Measurements from ENCODE around the gene RMDN2. TPM values are rescaled to one million over a fixed set of nuclear protein-coding genes. Genes with fewer than 3 reads are reported as not detected.

Gene RMDN2
- total RNA-seq, 1 donor from 2014 or later = 4.9 TPM

DNA sequence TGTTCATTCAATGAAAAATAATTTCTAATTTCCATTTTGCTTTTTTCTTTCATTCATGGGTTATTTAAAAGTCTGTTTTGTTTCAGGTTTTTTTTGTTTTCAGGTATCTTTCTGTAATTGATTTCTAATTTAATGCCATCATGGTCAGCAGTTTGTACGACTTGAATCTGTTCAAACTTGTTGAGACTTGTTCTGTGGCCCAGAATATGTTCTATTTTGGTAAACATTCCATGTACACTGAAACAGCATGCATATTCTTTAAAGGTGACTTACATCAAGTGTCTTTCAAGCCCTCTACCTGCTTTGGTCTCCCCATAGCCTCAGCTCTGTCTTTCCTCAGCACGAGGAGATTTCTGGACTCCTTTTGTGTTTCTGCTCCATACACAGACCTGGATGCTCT lies 101.8 kb downstream of the RMDN2 start:
- intact Hi-C loops (cut with DNase I) = no loop called here
- DNase-seq (no peak), ATAC-seq (ENCODE audit: poor library complexity) (no peak)

DNA sequence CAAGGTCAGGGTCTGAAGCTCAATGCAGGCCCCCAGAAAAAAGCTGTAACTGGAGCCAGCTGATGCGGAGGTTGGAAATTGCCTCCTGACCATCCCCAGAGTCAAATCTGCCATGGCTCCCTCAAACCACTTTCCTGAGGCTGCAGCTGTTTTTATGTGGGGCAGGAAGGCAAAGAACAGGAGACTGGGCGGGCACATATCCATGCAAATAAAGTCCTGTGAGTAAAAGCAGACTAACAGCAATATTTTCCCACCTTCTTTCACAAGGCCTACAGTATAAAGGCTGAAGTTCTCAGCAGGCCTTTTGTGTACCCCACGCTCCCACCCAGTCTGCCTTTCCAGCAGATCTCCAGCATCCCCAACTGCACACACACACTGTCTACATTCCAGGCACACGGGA lies 103.7 kb downstream of the RMDN2 start:
- ATAC-seq (ENCODE audit: poor library complexity) = no peak
- DNase-seq = no peak
- intact Hi-C loops (cut with DNase I) = no loop called here

DNA sequence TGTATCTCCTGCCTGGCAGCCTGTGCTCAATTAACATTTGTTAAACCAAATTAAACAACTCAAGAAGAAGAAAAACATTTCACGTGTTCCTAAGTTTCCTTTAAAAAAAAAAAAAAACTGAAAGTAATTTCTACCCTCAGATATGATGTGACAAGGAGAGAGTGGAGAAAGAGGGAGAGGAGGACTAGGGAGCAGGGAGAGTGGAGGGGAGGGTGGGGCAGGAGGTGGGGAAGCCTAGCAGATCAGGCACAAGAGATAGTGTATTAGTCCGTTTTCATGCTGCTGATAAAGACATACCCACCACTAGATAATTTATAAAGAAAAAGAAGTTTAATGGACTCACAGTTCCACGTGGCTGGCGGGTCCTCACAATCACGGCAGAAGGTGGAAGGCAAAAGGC lies 104.4 kb downstream of the RMDN2 start:
- intact Hi-C loops (cut with DNase I) = no loop called here
- DNase-seq = no peak
- ATAC-seq (ENCODE audit: poor library complexity) = no peak

DNA sequence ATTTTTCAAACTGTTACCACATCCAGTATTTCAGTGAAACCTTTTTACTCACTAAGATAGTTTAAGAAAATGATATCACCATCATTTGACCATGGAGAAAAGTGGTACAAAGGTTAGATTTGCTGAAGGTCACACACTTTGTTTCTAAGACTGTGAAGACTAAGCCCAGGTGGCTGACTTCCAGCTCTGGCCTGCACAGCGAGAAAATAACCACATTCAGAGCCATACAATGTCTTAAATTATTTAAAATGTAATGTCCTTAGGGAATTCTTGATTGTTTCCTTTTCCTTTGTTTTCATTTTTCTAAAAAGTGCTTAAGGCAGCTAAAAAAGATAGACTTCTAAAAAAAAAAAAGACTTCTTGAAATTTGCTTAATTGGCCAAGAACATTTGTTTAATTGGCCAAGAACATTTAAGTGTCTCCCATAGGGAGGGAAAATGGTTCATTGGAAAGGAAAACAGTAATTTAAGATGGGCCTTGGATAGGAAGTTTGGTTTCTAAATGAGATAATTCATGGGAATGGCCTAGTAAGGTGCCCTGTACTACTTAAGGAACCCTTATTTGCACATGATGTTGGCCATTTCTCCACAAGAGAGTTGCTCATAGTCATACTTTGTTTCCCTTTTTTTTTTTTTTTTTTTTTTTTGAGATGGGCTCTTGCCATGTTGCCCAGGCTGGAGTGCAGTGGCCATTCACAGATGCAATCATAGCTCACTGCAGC lies 105.7 kb downstream of the RMDN2 start:
- intact Hi-C loops (cut with DNase I) = no loop called here
- DNase-seq (peak; percentile 44), ATAC-seq (ENCODE audit: poor library complexity) (no peak)

DNA sequence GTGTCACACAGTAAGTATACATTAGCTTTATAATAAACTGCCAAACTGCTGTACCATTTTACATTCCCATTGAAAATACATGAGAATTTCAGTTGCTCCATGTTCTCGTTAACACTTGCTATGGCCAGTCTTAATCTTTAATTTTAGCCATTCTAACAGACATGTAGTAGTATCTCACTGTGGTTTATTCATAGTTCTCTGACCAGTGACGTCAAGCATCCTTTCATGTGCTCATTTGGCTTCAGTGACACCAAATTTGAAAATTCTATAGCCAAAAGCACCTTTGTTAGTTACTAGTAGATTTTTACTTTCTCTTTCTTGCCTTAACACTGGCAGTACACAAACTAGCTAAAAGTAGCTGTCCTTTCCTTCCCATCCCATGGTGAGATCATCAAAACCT lies 107.9 kb downstream of the RMDN2 start:
- intact Hi-C loops (cut with DNase I) = no loop called here
- ATAC-seq (ENCODE audit: poor library complexity) = no peak
- no peak for DNase-seq

DNA sequence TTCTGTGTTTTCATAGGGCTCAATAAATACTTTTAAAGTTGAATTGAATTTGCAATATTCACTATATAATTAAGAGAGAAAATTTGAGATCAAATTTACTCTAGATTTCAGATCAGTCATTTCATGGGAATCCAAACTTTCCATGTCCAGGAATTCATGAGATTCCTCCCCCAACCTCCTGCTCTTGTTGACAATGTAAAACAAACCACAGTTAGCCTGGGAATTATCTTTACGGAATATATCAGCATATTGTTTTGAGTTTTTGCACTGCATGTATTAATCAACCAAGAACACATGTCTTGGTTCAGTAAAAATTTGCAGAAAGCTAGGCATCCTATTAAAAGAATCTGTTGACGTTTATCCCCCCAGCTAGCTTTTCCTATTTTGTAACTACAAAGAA lies 108.6 kb downstream of the RMDN2 start:
- intact Hi-C loops (cut with DNase I) = no loop called here
- DNase-seq = no peak
- no peak for ATAC-seq (ENCODE audit: poor library complexity)

DNA sequence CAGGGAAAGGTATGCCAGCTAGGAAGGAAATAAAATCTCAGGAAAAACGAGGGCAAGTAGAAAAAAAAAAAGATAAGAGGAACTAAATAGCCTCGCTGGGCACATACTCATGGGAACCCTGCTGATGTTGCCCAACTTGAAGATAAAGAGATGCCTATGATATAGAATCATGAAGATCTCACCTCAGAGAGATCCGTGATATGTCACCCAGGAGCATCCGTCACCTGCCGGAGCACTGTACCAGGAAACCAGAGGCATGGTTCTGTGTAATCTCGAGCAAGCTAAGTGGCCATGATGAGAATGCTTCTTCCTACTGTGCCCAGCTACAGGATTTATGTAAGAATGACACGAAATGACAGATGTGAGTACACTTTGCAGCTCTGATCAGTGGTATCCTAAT lies 110.9 kb downstream of the RMDN2 start:
- ATAC-seq (ENCODE audit: poor library complexity) (no peak), DNase-seq (no peak)
- intact Hi-C loops (cut with DNase I) = no loop called here

DNA sequence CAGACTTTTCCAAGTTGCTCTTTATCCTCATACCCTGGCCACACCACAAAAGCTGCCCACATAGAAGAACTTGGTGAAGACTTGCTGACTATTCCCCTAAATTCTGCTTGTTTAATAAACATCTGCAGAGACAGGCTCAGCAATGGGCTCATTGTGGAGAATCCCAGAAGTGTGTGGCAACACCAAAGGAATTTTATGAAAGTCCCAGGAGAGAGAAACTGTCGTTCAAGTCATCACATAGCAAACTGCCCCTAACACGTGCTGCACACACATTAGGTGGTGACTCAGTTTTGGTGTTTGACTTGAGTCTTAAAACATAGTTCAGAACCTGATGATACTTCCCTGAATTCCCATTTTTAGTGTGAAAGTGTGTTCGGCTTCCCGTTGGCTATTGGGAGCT lies 112.2 kb downstream of the RMDN2 start:
- intact Hi-C loops (cut with DNase I) = no loop called here
- ATAC-seq (ENCODE audit: poor library complexity) = no peak
- DNase-seq = no peak

DNA sequence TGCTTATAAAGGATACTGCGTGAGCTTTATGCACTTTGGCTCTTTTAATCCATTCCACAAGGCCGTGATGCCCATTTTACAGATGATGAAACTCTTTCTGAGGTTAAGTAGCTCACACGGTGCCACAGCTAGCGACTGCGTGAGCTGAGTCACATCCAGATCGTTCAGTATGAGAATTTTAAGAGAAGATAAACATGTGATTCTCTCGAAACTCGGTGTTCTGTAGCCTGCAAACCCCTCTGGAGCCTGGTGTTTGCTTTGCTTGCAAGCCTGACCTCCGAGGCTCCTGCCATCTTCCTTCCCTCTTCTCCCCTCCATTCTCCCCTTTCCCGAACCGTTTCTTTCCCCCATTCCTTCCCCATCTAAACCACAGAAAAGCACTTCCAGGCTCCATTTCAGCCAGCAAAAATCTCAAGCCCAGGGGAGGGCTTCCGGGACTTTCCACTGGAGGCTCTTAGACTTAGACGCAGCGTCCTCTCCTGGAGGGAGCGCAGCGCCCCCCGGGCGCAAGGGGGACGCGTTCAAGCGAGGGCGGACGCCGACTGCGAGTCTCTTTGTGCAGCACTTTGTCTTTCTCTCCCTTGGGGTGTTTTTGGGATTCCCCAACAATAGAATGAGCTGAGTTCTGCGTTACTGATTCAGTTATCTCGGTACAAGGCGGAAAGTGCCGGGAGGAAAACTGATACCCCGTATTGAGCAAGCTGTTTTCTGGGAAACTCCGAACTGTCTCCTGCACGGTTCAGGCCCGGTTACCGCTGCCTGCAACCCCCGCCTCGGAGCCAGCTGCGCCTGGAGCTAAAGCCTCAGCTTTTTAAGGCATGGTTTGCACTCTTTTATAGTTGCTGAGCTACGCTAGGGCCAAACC lies 112.9 kb downstream of the RMDN2 start:
- intact Hi-C loops (cut with DNase I) = no loop called here
- DNase-seq (peak; percentile 63), ATAC-seq (ENCODE audit: poor library complexity) (peak; percentile 88)

DNA sequence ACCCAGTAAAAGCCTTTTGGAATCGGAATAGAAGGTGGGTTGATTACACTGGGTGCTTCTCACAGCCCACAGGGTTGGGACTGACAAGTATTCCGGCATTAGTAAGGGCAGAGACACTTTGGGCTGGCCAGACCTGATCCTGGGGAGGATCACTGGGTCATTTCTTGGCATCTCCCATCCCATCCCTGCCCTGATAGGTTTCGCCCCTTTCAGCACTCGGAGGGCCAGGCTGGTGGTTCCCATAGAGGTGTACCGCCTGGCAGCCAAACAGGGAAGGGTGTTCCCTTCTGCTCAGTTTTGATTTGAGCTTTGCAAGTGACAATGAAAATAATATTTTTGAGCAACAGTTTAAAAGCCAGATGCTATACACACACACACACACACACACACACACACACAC lies 113.6 kb downstream of the RMDN2 start:
- DNase-seq = no peak
- no peak for ATAC-seq (ENCODE audit: poor library complexity)
- intact Hi-C loops (cut with DNase I) = no loop called here

DNA sequence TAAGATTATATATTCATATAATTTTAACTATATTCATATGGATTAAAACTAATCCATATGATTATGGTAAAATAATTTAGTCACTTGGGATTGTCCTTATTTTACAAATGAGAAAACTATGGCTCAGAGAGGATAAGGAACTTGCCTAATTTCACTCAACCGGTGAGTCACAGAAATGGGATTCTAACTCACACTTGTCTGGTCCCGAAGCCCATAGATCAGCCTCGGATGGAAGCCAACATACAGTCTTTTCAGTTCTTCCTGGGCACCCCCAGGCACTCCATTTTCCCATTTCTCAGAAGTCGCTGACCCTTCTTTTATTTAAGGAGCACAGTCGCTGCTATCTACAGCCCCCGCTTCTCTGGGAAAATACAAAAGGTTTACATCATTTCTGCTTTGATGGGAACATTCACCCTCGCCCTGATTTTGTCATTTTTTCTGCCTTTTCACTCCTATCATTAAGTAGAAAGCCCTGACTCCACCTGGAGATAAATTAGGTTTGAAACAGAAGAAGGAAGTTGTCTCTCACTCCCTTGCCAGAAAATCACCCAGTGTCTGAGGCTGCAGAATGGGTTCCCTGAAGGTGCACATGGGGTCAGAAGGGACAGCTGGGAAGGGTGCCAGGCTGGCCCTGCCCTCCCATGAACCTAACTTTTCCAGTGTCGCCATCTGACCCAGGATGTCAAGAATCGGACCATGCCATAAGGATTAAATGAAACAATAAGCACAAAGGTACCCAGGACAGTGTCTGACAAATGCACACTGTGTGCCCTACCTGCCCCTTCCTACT lies 114.2 kb downstream of the RMDN2 start:
- ATAC-seq (ENCODE audit: poor library complexity) = no peak
- DNase-seq = no peak
- intact Hi-C loops (cut with DNase I) = no loop called here

DNA sequence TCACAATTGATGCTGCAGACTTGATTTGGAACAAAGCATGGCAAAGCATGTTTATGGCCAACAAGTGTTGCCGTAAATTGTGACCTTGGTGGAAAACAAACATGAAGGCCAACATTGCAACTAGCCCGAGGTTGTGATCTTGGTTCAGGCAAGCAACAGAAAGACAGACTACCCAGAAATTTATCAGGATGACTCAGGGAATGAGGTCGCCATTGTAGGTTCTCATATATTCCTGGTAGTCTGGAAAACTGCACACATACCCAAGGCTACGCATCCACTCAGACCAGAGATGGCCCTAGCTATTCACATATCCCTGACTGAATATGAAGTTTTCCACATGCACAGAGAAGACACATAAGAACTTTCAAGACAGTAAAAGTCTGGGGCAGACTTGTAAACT lies 120.7 kb downstream of the RMDN2 start:
- ATAC-seq (ENCODE audit: poor library complexity) (no peak), DNase-seq (no peak)
- intact Hi-C loops (cut with DNase I) = no loop called here

DNA sequence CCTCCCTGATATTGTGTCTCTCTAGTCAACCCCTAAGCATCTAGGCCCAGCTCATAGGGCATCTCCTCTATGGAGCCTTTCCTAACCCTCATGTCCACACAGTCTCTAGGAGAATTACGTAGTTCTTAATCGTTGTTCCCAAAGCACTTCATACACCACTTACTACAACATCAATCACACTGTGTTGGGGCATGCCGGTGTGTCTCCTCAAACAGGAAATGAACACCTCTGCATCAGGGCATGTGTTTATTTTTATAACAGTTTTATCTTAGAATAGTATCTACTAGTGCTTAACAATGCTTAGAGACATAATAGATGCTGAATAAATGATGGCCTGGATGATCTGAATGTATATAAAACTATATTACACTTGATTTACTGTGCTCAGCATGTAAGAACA lies 131.1 kb downstream of the RMDN2 start:
- DNase-seq (no peak), ATAC-seq (ENCODE audit: poor library complexity) (no peak)
- intact Hi-C loops (cut with DNase I) = no loop called here

DNA sequence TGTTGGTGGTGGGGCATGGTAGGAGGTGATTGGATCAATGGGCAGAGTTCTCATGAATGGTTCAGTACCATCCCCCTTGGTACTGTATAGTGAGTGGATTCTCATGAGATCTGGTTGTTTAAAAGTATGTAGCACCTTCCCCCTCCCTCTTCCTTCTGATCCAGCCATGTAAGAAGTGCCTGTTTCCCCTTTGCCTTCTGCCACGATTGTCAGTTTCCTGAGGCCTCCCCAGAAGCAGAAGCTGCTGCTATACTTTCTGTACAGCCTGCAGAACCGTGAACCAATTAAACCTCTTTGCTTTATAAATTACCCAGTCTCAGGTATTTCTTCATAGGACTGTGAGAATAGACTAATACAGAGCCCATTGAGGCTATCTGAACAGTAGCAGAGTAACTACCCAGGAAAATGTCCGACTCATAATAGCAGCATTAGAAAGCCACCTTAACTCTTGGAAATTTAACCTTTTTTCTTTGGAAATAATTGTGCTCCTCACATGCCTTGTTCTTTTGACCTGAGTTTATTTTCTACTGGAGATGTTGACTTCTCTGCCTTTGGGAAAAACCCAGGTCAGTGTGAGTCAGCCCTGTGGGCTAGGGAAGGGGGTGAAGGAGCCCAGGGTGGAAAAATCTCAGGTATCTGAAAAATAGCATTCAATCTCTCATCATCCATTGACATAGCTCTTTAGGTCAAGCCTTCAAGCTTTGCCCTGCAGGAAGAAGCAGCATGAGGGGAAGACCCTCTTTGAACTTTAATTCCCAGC lies 132.7 kb downstream of the RMDN2 start:
- ATAC-seq (ENCODE audit: poor library complexity) = no peak
- intact Hi-C loops (cut with DNase I) = no loop called here
- no peak for DNase-seq

DNA sequence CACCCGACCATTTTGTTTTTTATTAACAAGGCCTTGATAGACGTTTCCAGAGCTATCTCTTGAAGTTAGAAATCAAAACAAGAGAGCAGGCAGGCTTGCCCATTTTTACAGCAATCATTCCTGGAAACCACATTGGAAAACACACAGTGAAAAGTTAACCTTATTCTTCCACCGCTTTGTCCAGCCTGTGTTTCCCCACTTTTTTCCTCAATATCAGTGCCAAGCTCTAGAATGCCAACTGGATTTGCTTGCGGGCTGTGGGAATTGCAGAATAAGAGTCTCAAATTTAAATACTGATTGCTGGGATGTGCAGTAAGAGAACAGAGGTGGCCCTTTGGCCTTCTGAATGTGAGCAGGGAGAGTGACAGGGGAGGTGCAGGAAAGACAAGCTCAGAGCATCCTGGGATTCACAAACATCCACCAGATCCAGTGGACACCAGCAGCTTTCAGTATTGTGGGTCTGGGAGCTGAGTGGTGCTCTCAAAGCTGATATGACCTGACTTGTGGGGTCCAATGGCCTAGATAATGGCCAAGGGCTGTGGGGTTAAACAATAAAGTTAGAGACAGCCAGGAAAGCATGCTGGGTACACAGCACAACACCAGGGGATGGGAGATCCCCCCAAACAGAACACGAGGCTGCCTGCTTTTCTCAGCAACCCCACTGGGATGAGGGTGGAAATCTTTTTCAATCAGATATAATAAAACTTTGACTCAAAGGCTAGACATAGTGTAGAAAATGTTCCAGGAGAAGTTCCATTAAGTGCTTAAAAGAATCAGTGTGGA lies 135.3 kb downstream of the RMDN2 start:
- intact Hi-C loops (cut with DNase I) = no loop called here
- ATAC-seq (ENCODE audit: poor library complexity) = no peak
- no peak for DNase-seq

DNA sequence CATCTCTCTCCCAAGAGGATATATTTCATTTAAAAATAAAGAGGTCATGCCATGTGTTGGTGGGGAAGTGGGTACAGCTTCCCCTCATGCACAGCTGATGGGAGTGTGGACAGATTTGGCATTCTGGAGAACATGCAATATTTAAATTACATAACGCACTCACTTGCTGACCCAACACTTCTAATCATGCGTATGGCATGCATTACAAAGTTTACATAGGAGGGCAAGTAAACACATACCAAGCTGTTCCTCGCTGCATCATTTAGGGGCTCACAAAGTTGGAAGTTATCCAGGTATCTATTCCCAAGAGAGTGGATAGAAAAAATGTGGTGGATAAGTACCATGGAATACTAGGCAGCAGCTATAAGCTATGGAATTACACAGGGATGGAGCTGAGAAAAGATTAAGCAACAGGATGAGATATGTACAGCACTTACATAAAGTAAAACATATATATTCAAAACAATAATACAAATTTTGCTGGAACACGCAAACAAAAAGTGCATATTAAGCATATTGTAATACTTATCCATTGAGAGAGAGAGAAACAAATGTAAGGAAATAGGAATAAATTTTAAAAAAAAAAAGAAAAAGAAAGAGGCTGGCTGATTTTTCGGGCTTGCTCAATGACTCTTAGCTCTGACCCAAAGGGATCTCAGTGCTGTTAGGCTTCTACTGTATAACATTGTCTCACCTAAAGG lies 139.9 kb downstream of the RMDN2 start:
- intact Hi-C loops (cut with DNase I) = no loop called here
- DNase-seq (no peak), ATAC-seq (ENCODE audit: poor library complexity) (peak; percentile 45)

DNA sequence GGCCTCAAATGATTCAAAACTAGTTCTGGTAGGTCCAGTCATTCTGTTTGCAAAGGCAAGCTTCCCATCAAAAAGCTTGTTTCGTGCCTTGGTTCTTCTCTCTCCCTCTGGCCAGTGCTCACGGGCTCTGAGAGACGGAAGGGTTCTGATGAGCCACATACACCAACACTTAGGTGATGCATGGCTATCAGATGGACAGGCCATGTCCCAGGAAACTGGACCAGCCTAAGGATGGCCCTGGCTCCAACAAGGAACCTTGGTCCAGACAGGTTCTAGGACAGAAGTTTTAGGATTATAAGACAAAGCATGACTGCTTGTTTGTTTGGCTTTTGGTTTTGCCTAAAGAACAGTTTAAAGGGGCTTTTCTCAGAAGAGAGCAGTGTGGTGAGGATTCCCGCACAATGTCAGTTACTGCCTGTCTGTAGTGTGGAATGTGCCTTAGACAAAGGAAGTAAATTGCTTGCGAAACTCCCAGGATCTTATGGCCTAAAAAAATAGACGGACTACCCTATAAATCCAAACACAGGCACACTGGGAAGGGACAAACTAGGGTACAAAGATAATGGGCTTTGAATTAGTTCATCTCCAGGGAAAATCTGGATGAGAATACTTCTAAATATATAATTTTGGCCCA lies 140.5 kb downstream of the RMDN2 start:
- DNase-seq (no peak), ATAC-seq (ENCODE audit: poor library complexity) (no peak)
- intact Hi-C loops (cut with DNase I) = no loop called here
